ENCODE measurements around the gene KCNC3. TPM values are rescaled to one million over a fixed set of nuclear protein-coding genes. Genes with fewer than 3 reads are reported as not detected.

The KCNC3 gene
- total and polyA plus RNA-seq, 2 experiments from 2014 or later, result 1.3 to 3.4 TPM

GRCh38 chr19:50277966-50278580, 51.1 kb downstream of the KCNC3 start:
- Mint-ChIP-seq H3K9me3 (peaks cover 96% of the 10 kb centered on the region), H3K27me3 (ENCODE audit: insufficient read depth, low read depth, poor library complexity) (peaks cover 9% of the 10 kb centered on the region), H3K27ac (no peak overlapping the region), H3K36me3 (ENCODE audit: low read depth) (peaks cover 25% of the 10 kb centered on the region), H3K4me3 (no peak overlapping the region), H3K4me1 (no peaks in the 10 kb centered on the region)
- Histone ChIP-seq H3K9me2 (ENCODE audit: insufficient read depth) (no peaks in the 10 kb centered on the region), H4K20me1 (replicated peaks; ENCODE audit: insufficient read depth) (no peaks in the 10 kb centered on the region), H2AFZ (no peak overlapping the region), H3K36me3 (ENCODE audit: insufficient read depth) (no peaks in the 10 kb centered on the region), H3K4me1 (ENCODE audit: insufficient read depth) (no peaks in the 10 kb centered on the region), H3K27ac (ENCODE audit: low read depth) (no peak overlapping the region), H3K27me3 (ENCODE audit: insufficient read depth) (no peaks in the 10 kb centered on the region), H3K79me2 (replicated peaks; ENCODE audit: insufficient read depth) (no peaks in the 10 kb centered on the region), H3K4me2 (no peak overlapping the region), H3K4me3 (no peak overlapping the region), H3F3A (replicated peaks; ENCODE audit: low read depth) (no peaks in the 10 kb centered on the region)
- ATAC-seq (no peak), DNase-seq (ENCODE audit: low spot score) (no peak)
- TF ChIP-seq CTCF (conservative IDR thresholded peaks at IDR 0.05; ENCODE audit: low read depth in 2 of 2) (no peak), POLR2AphosphoS5 (IDR thresholded peaks at IDR 0.05; ENCODE audit: low read depth) (no peak), ZNF462 (CRISPR knock-in tag; IDR thresholded peaks at IDR 0.05) (no peak), JUNB (IDR thresholded peaks at IDR 0.05; ENCODE audit: unreplicated experiment) (no peak), ETS1 (IDR thresholded peaks at IDR 0.05) (no peak), EZH2 (IDR thresholded peaks at IDR 0.05; ENCODE audit: low read depth, unreplicated experiment) (no peak), ZNF331 (CRISPR knock-in tag; IDR thresholded peaks at IDR 0.05; ENCODE audit: low read depth) (no peak), CREB1 (CRISPR knock-in tag; IDR thresholded peaks at IDR 0.05; ENCODE audit: low read depth) (no peak), EZH2phosphoT487 (IDR thresholded peaks at IDR 0.05; ENCODE audit: unreplicated experiment) (no peak), REST (IDR thresholded peaks at IDR 0.05; ENCODE audit: unreplicated experiment) (no peak), NANOG (IDR thresholded peaks at IDR 0.05; ENCODE audit: borderline replicate concordance) (no peak), ZNF114 (CRISPR knock-in tag; IDR thresholded peaks at IDR 0.05) (no peak), STAT1 (IDR thresholded peaks at IDR 0.05; ENCODE audit: unreplicated experiment) (no peak)
